Activated CD8-positive, alpha-beta memory T cell treated with anti-CD3 and anti-CD28 coated beads, Interleukin-2, amount 50 U/mL, for 24 hours (primary cell): ENCODE results near the gene NAT10.

Experiments
- DNase-seq: peaks from one replicate; pipeline ENCODE4 v3.0.0-alpha.2; 2020; ENCODE audit errors: extremely low read depth

The NAT10 gene

GRCh38 chr11:34189191-34189590 is 83.8 kb downstream of the NAT10 start:
- no peak for DNase-seq

GRCh38 chr11:34190192-34191139 is 85.0 kb downstream of the NAT10 start:
- DNase-seq, result no peak

- no peak for DNase-seq
Measured at GRCh38 chr11:34191578-34191977, 86.1 kb downstream of the NAT10 start.

- no peak for DNase-seq
Measured at GRCh38 chr11:34192481-34193401, 87.3 kb downstream of the NAT10 start.

- no peak for DNase-seq
Measured at GRCh38 chr11:34194576-34195335, 89.3 kb downstream of the NAT10 start.
